ENCODE data around the gene SDCBP2. TPM values are rescaled to one million over a fixed set of nuclear protein-coding genes. Genes with fewer than 3 reads are reported as not detected.

The SDCBP2 gene
- total and polyA plus RNA-seq, 2 of the 8 experiments (the other 6 are each of a cell fraction or from before 2014, with no cell fraction given), result 4.2 to 6.7 TPM

- TF ChIP-seq ATF3 (IDR thresholded peaks at IDR 0.05; ENCODE audit: insufficient read depth, low read depth, low read length), result no peak
- no peak for TF ChIP-seq ZNF274 (IDR thresholded peaks at IDR 0.05; ENCODE audit: borderline replicate concordance, extremely low read depth, low read length)
Measured at GRCh38 chr20:1353956-1354355, 25.0 kb upstream of the SDCBP2 start (continued).

Measured in H1 (cell line).